ENCODE data around the gene GLT8D1. TPM values are rescaled to one million over a fixed set of nuclear protein-coding genes. Genes with fewer than 3 reads are reported as not detected.

The GLT8D1 gene
- total RNA-seq, 1 experiment from 2014 or later = 26.5 TPM

DNA sequence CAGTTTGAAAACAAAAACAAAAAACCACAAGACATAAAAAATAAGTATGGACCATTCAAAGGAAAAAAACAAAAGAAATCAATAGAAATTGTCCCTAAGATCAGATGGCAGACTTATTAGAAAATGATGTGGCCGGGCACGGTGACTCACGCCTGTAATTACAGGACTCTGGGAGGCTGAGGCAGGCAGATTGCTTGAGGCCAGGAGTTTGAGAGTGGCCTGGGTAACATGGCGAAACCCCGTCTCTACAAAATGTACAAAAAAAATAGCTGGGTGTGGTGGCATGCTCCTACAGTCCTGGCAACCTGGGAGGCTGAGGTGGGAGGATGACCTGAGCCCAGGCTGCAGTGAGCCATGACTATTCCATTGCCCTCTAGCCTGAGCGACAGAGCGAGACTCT lies 16.9 kb upstream of the GLT8D1 start:
- Histone ChIP-seq H3K27ac (ENCODE audit: low read depth, low read length, poor library complexity, severe bottlenecking) (no peak overlapping the region), H3K27me3 (replicated peaks; ENCODE audit: insufficient read depth, low read depth, low read length, poor library complexity) (no peaks in the 10 kb centered on the region), H3K36me3 (ENCODE audit: insufficient read depth, low read length, poor library complexity, severe bottlenecking) (no peaks in the 10 kb centered on the region), H3K4me3 (ENCODE audit: low read depth, low read length, poor library complexity, severe bottlenecking) (no peak overlapping the region), H3K4me1 (ENCODE audit: insufficient read depth, low read length, poor library complexity, severe bottlenecking) (no peaks in the 10 kb centered on the region), H3K9me3 (ENCODE audit: low read depth, low read length, poor library complexity, severe bottlenecking) (no peaks in the 10 kb centered on the region)
- no peak for TF ChIP-seq EZH2 (IDR thresholded peaks at IDR 0.05; ENCODE audit: borderline replicate concordance, low read depth, low read length, poor library complexity, severe bottlenecking)
- no peak for TF ChIP-seq CTCF (conservative IDR thresholded peaks at IDR 0.05; ENCODE audit: low read depth, low read length)
- CTCF ChIA-PET = no interaction called here
- DNase-seq (ENCODE audit: low spot score) = no peak
- POLR2A ChIA-PET (ENCODE audit: low non-redundant PET) = no interaction called here
- intact Hi-C loops (cut with micrococcal nuclease; ENCODE audit: unreplicated experiment) = no loop called here
- no TSS peak for BruUV-seq (replicated peaks)

DNA sequence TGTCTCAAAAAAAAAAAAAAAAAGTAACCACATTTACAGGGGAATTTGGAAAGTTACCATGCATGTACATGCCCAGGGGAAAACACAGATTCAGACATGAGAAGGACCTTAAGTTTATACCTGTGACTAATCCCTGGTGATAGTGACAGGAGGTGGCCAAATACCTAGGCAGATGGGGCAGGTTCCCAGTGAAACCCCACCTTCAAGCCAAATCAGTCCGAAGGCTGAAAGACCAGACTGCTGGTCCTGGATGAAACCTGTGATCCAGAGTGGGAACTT lies 16.1 kb upstream of the GLT8D1 start:
- no TSS peak for BruUV-seq (replicated peaks)
- CTCF ChIA-PET = no interaction called here
- Histone ChIP-seq H3K27me3 (replicated peaks; ENCODE audit: insufficient read depth, low read depth, low read length, poor library complexity) (no peaks in the 10 kb centered on the region), H3K27ac (ENCODE audit: low read depth, low read length, poor library complexity, severe bottlenecking) (no peak overlapping the region), H3K4me3 (ENCODE audit: low read depth, low read length, poor library complexity, severe bottlenecking) (no peak overlapping the region), H3K4me1 (ENCODE audit: insufficient read depth, low read length, poor library complexity, severe bottlenecking) (no peaks in the 10 kb centered on the region), H3K36me3 (ENCODE audit: insufficient read depth, low read length, poor library complexity, severe bottlenecking) (no peaks in the 10 kb centered on the region), H3K9me3 (ENCODE audit: low read depth, low read length, poor library complexity, severe bottlenecking) (no peaks in the 10 kb centered on the region)
- intact Hi-C loops (cut with micrococcal nuclease; ENCODE audit: unreplicated experiment) = no loop called here
- POLR2A ChIA-PET (ENCODE audit: low non-redundant PET) = no interaction called here
- TF ChIP-seq CTCF (conservative IDR thresholded peaks at IDR 0.05; ENCODE audit: low read depth, low read length) = no peak
- no peak for TF ChIP-seq EZH2 (IDR thresholded peaks at IDR 0.05; ENCODE audit: borderline replicate concordance, low read depth, low read length, poor library complexity, severe bottlenecking)
- DNase-seq (ENCODE audit: low spot score) = no peak

GRCh38 chr3:52721002-52721729 lies 15.6 kb upstream of the GLT8D1 start:
- Histone ChIP-seq H3K4me3 (ENCODE audit: low read depth, low read length, poor library complexity, severe bottlenecking) (no peak overlapping the region), H3K9me3 (ENCODE audit: low read depth, low read length, poor library complexity, severe bottlenecking) (no peaks in the 10 kb centered on the region), H3K4me1 (ENCODE audit: insufficient read depth, low read length, poor library complexity, severe bottlenecking) (no peaks in the 10 kb centered on the region), H3K27ac (ENCODE audit: low read depth, low read length, poor library complexity, severe bottlenecking) (no peak overlapping the region), H3K27me3 (replicated peaks; ENCODE audit: insufficient read depth, low read depth, low read length, poor library complexity) (no peaks in the 10 kb centered on the region), H3K36me3 (ENCODE audit: insufficient read depth, low read length, poor library complexity, severe bottlenecking) (no peaks in the 10 kb centered on the region)
- BruUV-seq (replicated peaks) = no TSS peak
- ChIA-PET POLR2A (ENCODE audit: low non-redundant PET) (no interaction called here), CTCF (no interaction called here)
- no peak for DNase-seq (ENCODE audit: low spot score)
- intact Hi-C loops (cut with micrococcal nuclease; ENCODE audit: unreplicated experiment) = no loop called here
- TF ChIP-seq EZH2 (IDR thresholded peaks at IDR 0.05; ENCODE audit: borderline replicate concordance, low read depth, low read length, poor library complexity, severe bottlenecking) = no peak
- no peak for TF ChIP-seq CTCF (conservative IDR thresholded peaks at IDR 0.05; ENCODE audit: low read depth, low read length)
